ENCODE measurements around the gene TMCC3. TPM values are rescaled to one million over a fixed set of nuclear protein-coding genes. Genes with fewer than 3 reads are reported as not detected.
"Not testable (repeated sequence)": the region's sequence is repeated elsewhere in the genome, so short reads cannot be mapped to it uniquely, and the experiment has no call there.

The TMCC3 gene
- 2.2 TPM for total RNA-seq
- long read RNA-seq, full-length matches to known transcripts: 1 of 2 reads
- long read RNA-seq, partial matches to known transcripts: 0 of 2 reads
- long read RNA-seq, other reads (novel, unspliced or antisense): 1 of 2 reads

- DNase-seq (peak; percentile 72), ATAC-seq (peak; percentile 93)
- intact Hi-C loops (cut with micrococcal nuclease): no loop called here
Observed at GRCh38 chr12:94650143-94651056, at the start of gene TMCC3. Gene TMCC3, minus strand, starts transcription at chr12:94650557. Its CDS starts 127 bp downstream, at chr12:94650430.

GRCh38 chr12:94699801-94700200 is 49.4 kb upstream of the TMCC3 start:
- ATAC-seq: peak; percentile 57

GRCh38 chr12:94698578-94698977 is 48.2 kb upstream of the TMCC3 start:
- peak; percentile 53 for ATAC-seq
- intact Hi-C loops (cut with micrococcal nuclease): no loop called here
- DNase-seq: no peak

More at GRCh38 chr12:94699801-94700200, 49.4 kb upstream of the TMCC3 start:
- DNase-seq: no peak
- intact Hi-C loops (cut with micrococcal nuclease): no loop called here

GRCh38 chr12:94697631-94698030 is 47.3 kb upstream of the TMCC3 start:
- no peak for ATAC-seq
- DNase-seq: no peak
- intact Hi-C loops (cut with micrococcal nuclease): no loop called here

- ATAC-seq: no peak
- intact Hi-C loops (cut with micrococcal nuclease): no loop called here
- no peak for DNase-seq
Observed at GRCh38 chr12:94694732-94695131, 44.4 kb upstream of the TMCC3 start.

GRCh38 chr12:94692826-94693225 is 42.5 kb upstream of the TMCC3 start:
- DNase-seq; ATAC-seq; intact Hi-C loops (cut with micrococcal nuclease): not testable (repeated sequence)

- intact Hi-C loops (cut with micrococcal nuclease): no loop called here
- ATAC-seq: peak; percentile 73
Observed at GRCh38 chr12:94690198-94690771, 39.9 kb upstream of the TMCC3 start.

GRCh38 chr12:94689646-94690036 is 39.3 kb upstream of the TMCC3 start:
- DNase-seq: no peak
- ATAC-seq: peak; percentile 63
- intact Hi-C loops (cut with micrococcal nuclease): no loop called here

More at GRCh38 chr12:94690198-94690771, 39.9 kb upstream of the TMCC3 start:
- DNase-seq: no peak

GRCh38 chr12:94689002-94689645 is 38.8 kb upstream of the TMCC3 start:
- intact Hi-C loops (cut with micrococcal nuclease): no loop called here
- DNase-seq (no peak), ATAC-seq (peak; percentile 48)

GRCh38 chr12:94687891-94688290 is 37.5 kb upstream of the TMCC3 start:
- DNase-seq: no peak
- intact Hi-C loops (cut with micrococcal nuclease): no loop called here
- no peak for ATAC-seq

GRCh38 chr12:94686834-94687628 is 36.7 kb upstream of the TMCC3 start:
- intact Hi-C loops (cut with micrococcal nuclease): no loop called here
- no peak for ATAC-seq
- DNase-seq: no peak

GRCh38 chr12:94684416-94685142 is 34.2 kb upstream of the TMCC3 start:
- DNase-seq (no peak), ATAC-seq (no peak)
- intact Hi-C loops (cut with micrococcal nuclease): no loop called here

- ATAC-seq (no peak), DNase-seq (no peak)
- intact Hi-C loops (cut with micrococcal nuclease): no loop called here
Observed at GRCh38 chr12:94679554-94680195, 29.3 kb upstream of the TMCC3 start.

- DNase-seq (no peak), ATAC-seq (no peak)
- intact Hi-C loops (cut with micrococcal nuclease): no loop called here
Observed at GRCh38 chr12:94678849-94679248, 28.5 kb upstream of the TMCC3 start.

- DNase-seq: no peak
- intact Hi-C loops (cut with micrococcal nuclease): no loop called here
- no peak for ATAC-seq
Observed at GRCh38 chr12:94678379-94678778, 28.0 kb upstream of the TMCC3 start.

GRCh38 chr12:94677778-94678177 is 27.4 kb upstream of the TMCC3 start:
- ATAC-seq (no peak), DNase-seq (no peak)
- intact Hi-C loops (cut with micrococcal nuclease): no loop called here

GRCh38 chr12:94676922-94677321 is 26.6 kb upstream of the TMCC3 start:
- no peak for ATAC-seq
- no peak for DNase-seq
- intact Hi-C loops (cut with micrococcal nuclease): no loop called here
